ENCODE measurements around the gene GABRB1.

GABRB1 gene

DNA sequence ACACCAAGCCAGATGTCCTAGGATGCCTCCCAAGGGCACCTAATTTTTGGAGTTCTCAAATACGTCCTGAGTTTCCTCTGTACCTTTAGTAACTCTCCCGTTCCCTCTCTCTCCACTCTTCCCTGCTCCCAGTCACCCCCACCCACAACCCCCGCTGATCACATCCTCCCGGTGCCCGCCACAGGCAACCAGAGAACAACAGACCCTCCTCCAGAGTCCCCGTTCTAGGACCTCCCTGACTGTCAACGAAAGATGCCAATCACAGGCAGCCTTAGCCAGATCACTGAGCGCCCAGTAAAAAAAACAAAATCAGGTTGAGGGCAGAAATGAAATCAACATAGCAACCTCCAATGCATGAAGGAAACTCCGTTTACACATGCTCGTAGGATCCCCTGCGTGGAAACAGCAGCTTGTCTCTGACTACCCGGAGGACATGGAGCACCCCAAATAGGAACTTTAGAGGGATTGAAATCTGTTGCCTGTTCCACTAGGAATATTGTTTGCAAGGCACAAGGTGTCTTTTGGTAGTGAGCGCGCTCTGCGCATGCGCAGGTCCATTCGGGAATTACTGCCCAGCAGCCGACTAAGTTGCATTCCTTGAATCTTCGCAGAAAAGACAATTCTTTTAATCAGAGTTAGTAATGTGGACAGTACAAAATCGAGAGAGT is at the start of gene GABRB1:
GABRB1 (plus strand) TSS at position 557 of the 668 bp plus-strand sequence.
- peak; percentile 42 for DNase-seq

GRCh38 chr4:46984781-46985180 is 46.6 kb upstream of the GABRB1 start:
- no peak for DNase-seq

GRCh38 chr4:46986922-46987638 is 44.3 kb upstream of the GABRB1 start:
- DNase-seq: no peak

DNA sequence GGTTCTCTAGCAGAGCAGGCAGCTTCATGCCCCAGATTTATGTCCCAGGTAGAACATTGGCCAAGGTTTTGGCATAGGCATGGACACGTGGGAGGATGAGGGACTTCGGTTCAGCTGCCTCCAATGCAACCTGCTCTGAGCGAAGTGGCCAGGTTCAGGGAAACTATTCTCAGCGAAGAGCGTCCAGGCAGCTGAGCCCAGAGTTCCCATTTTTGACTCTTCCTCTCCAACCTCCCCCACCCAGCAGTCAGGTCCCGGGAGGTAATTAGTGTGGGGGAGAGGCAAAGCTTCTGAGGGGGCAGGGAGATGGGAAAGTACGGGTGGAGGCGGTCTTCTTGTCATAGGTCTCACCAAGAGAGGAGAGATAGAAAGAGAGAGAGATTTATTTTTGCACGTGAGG is 39.0 kb upstream of the GABRB1 start:
- no peak for DNase-seq

- no peak for DNase-seq
Observed at GRCh38 chr4:46993075-46994006, 38.0 kb upstream of the GABRB1 start, which contains the start of gene GABRA4. GABRA4 (minus strand) TSS chr4:46993581; CDS start chr4:46993424, 157 bp downstream.

GRCh38 chr4:46994007-46994405 is 37.4 kb upstream of the GABRB1 start:
- DNase-seq: no peak

DNA sequence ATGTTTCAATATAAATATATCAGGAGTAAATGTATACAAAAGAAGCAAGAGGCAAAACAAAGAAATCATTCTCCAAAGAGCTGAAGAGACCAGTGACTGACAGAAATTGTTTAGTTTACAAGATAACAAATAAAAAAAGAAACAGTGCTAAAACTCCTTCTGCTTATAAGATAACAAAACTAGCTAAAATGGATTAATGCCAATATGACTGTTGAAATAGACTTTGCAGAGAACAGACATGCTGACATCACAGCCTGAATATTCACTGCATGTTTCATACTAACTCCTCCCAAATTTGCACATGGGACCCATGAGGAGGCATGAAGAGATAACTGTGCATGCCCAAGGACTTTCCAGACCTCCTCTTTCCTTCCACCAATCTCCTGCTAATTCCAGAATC is 31.8 kb upstream of the GABRB1 start:
- no peak for DNase-seq

- DNase-seq: no peak
Observed at GRCh38 chr4:47000406-47000805, 31.0 kb upstream of the GABRB1 start.

GRCh38 chr4:47002580-47002979 is 28.8 kb upstream of the GABRB1 start:
- no peak for DNase-seq

GRCh38 chr4:47010347-47010911 is 20.9 kb upstream of the GABRB1 start:
- no peak for DNase-seq

GRCh38 chr4:47010912-47011446 is 20.4 kb upstream of the GABRB1 start:
- no peak for DNase-seq

GRCh38 chr4:47012676-47013075 is 18.7 kb upstream of the GABRB1 start:
- no peak for DNase-seq

GRCh38 chr4:47013373-47013772 is 18.0 kb upstream of the GABRB1 start:
- no peak for DNase-seq

DNA sequence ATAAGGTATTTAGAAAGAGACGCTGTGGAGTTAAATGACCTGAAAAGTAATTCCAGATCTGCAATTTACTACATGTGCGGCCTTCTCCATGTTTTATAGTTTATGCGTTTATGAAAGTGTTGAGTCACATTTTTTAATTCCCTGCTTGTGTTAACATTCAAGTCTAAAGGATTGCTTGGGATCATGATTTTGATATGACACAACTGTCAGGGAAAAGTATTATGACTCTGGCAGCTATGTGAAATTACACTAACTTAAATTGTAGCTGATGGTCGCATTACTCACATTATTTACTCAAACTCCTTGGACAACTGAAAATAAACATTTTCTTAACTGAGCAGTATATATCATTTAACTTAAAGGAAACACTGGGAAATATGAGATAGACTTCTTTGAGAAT is 14.3 kb upstream of the GABRB1 start:
- DNase-seq: no peak

DNA sequence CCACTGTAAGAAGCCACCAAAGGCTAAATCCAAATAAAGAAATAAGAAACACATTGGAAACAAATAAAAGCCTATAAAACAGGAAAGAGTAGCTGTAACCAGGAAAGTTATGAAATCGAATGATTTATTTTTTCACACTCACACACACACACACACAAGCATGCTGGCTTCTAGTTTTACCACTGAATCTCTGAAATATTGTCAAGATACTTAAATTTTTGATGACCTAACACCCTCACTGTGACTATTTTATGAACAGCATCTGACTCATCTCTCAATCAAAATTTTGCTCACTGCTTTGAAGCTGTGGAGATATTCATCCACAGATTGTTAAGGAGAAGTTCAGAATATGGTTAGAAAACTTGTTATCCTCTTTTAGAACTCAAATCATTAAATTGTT is 13.9 kb upstream of the GABRB1 start:
- DNase-seq: peak; percentile 26

DNA sequence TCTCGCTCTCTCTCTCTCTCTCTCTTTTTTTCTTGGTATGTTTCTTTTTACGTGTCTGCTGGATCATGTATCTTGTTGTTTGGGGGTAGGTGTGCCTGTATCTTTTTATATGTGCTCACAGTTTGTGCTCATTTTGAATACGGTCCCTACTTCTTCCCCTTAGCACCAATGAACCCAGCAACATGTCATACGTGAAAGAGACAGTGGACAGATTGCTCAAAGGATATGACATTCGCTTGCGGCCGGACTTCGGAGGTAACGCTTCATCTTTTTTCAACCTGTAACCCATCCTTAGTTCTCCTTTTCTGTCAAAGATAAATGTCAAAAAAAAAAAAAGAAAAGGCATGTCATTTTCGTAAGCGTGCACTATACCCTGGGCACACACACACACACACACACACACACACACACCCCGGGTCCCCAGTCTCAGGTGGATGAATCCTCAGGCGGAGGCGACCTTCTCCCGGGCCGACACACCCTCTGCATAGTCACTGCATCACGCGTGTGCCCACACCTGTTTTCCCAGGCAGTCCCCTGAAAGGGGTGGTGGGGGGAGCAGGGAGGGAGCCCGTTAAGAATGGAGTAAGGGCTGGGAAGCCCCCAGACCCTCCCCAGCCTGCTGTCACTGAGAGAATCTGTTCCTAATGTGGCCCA is 511 bp downstream of the GABRB1 start:
- DNase-seq: no peak

DNA sequence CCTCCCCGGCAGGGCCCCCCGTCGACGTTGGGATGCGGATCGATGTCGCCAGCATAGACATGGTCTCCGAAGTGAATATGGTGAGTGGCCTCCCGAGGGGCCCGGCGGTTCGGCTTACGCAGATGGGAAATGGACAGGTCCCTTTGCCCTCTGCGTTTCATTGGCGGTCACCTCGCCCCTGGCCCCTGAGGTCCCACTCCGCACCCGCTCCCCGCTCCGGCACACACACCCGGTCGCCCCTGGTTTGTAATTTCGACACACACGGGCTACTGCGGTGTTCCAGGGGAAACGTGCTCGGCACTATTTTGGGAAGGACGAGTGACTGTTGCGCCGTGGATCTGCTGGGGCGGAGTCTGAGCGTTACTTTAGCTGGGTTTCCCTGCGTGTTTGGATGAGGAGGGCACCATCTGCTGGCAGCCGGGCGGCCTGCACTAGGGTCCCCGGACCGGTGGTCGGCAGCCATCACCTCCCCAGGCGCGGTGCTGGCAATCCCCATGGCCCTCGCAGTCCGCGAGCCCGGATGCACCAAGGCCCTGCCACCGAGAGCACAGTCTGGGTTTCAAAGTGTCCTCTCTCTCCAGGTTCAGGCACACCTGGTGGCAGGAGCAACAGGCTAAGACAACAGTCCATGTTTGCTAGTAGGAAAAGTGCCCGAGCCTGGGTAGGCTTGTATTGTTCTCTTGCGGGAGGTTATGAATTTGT is 1.2 kb downstream of the GABRB1 start:
- DNase-seq: peak; percentile 45

DNA sequence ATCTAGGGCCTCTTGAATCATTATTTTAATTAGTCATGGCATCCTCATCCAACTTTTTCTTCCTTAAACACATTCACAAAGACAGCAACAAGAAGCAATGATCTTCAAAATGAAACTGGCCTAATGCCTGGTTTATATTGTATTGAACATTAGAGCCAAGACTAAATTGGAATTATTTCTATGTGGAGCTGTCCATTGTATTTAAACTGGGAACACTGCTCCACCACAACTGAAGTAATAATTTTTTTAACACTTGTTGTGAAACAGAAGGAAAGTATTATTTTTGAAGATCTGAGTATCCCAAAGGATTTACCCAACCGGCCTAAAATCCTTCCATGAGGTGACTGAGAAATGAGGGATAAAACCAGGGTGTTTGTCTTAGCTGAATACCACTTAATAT is 6.9 kb downstream of the GABRB1 start:
- DNase-seq: no peak

GRCh38 chr4:47040828-47041227 is 9.5 kb downstream of the GABRB1 start:
- no peak for DNase-seq

- no peak for DNase-seq
Observed at GRCh38 chr4:47043821-47044220, 12.5 kb downstream of the GABRB1 start.

DNA sequence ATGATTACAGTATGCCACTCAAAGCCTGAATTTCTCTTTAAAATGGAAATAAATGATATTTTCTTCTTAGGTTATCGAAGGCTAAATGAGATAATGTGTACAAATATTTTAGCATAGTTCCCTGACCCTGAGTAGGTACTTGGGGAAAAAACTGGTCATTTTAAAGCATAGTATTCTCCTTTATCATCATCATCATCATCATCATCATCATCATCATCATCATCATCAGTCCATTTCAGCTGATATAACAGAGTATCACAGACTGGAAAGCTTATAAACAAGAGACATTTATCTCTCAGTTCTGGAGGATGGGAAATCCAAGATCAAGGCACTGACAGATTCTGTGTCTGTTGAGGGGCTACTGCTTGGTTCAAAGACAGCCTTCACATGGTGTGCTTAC is 13.9 kb downstream of the GABRB1 start:
- no peak for DNase-seq

DNA sequence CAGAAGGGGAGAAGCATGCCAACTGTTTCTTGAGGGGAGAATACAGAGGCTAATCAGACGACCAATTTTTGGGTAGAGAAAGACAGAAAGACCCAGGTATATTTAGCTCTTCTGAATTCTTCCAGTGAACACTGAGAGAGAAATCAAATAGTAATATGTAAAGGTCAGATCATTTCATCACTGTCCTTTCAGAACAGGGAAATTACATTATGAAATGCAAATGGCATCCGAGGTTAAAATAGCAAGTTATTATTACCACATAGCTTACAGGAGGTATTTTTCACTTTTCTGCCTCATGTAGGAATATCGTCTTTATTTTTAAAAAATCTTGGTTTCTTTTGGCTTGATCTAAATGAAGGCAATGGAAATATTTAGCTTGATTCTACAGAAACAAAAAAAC is 18.0 kb downstream of the GABRB1 start:
- DNase-seq: no peak

Data from fibroblast of skin of right quadriceps (primary cell).